Measurements from ENCODE around the gene DYNC2LI1. TPM values are rescaled to one million over a fixed set of nuclear protein-coding genes. Genes with fewer than 3 reads are reported as not detected.

Gene DYNC2LI1
- total RNA-seq, 1 donor from 2014 or later = 22.7 TPM

- H3K36me3 ChIP-seq = no peaks in the 10 kb centered on the region
- peaks cover 7% of the 10 kb centered on the region for H3K4me1 ChIP-seq
- H3K9me3 ChIP-seq = no peaks in the 10 kb centered on the region
- no peak overlapping the region for H3K27ac ChIP-seq
- ATAC-seq (peak; percentile 9 to 39), DNase-seq (no peak)
- intact Hi-C loops (cut with DNase I) = no loop called here
- no peak for TF ChIP-seq CTCF (IDR thresholded peaks at IDR 0.05)
- peaks cover 21% of the 10 kb centered on the region for H3K27me3 ChIP-seq (ENCODE audit: low read depth)
- peak overlapping the region; percentile 23 for H3K4me3 ChIP-seq
Measured at GRCh38 chr2:43831543-43832294, 57.9 kb downstream of the DYNC2LI1 start.

GRCh38 chr2:43832457-43832856 is 58.6 kb downstream of the DYNC2LI1 start:
- Histone ChIP-seq H3K27ac (no peak overlapping the region), H3K9me3 (no peaks in the 10 kb centered on the region), H3K36me3 (no peaks in the 10 kb centered on the region), H3K27me3 (ENCODE audit: low read depth) (peaks cover 21% of the 10 kb centered on the region), H3K4me3 (no peak overlapping the region), H3K4me1 (peaks cover 7% of the 10 kb centered on the region)
- intact Hi-C loops (cut with DNase I) = no loop called here
- TF ChIP-seq CTCF (IDR thresholded peaks at IDR 0.05) = no peak
- DNase-seq (no peak), ATAC-seq (no peak)

GRCh38 chr2:43837033-43837432 is 63.2 kb downstream of the DYNC2LI1 start:
- Histone ChIP-seq H3K4me1 (peaks cover 1% of the 10 kb centered on the region), H3K4me3 (no peak overlapping the region), H3K9me3 (no peaks in the 10 kb centered on the region), H3K36me3 (no peaks in the 10 kb centered on the region), H3K27me3 (ENCODE audit: low read depth) (peaks cover 6% of the 10 kb centered on the region), H3K27ac (no peak overlapping the region)
- no peak for TF ChIP-seq CTCF (IDR thresholded peaks at IDR 0.05)
- ATAC-seq (no peak), DNase-seq (no peak)
- intact Hi-C loops (cut with DNase I) = no loop called here

- no peak overlapping the region for H3K4me3 ChIP-seq
- H3K36me3 ChIP-seq = no peaks in the 10 kb centered on the region
- ATAC-seq (no peak), DNase-seq (no peak)
- no peaks in the 10 kb centered on the region for H3K4me1 ChIP-seq
- no peak overlapping the region for H3K27ac ChIP-seq
- intact Hi-C loops (cut with DNase I) = no loop called here
- TF ChIP-seq CTCF (IDR thresholded peaks at IDR 0.05) = no peak
- H3K9me3 ChIP-seq = no peaks in the 10 kb centered on the region
- H3K27me3 ChIP-seq (ENCODE audit: low read depth) = no peaks in the 10 kb centered on the region
Measured at GRCh38 chr2:43837831-43838559, 64.2 kb downstream of the DYNC2LI1 start.

GRCh38 chr2:43838560-43839267 is 64.9 kb downstream of the DYNC2LI1 start, which contains the start of the genes ABCG5 and ABCG8:
Gene ABCG5 (minus strand): TSS chr2:43838839. CDS start chr2:43838679, 160 bp downstream.
Gene ABCG8 (plus strand): TSS chr2:43838971. CDS start chr2:43839054, 83 bp downstream.
- DNase-seq (no peak), ATAC-seq (peak; percentile 26 to 27)
- Histone ChIP-seq H3K4me1 (no peaks in the 10 kb centered on the region), H3K9me3 (no peaks in the 10 kb centered on the region), H3K27me3 (ENCODE audit: low read depth) (no peaks in the 10 kb centered on the region), H3K36me3 (no peaks in the 10 kb centered on the region), H3K4me3 (no peak within 1 kb of the TSS), H3K27ac (no peak within 1 kb of the TSS)
- TF ChIP-seq CTCF (IDR thresholded peaks at IDR 0.05) = no peak
- intact Hi-C loops (cut with DNase I) = no loop called here
